ENCODE data around the gene PTGIR. TPM values are rescaled to one million over a fixed set of nuclear protein-coding genes. Genes with fewer than 3 reads are reported as not detected.

PTGIR gene
- total RNA-seq, 2 donors from 2014 or later, result 0.82 TPM

GRCh38 chr19:46610851-46611770 lies 13.8 kb downstream of the PTGIR start:
- TF ChIP-seq CTCF (IDR thresholded peaks at IDR 0.05), result no peak
- H3K4me3 ChIP-seq, result no peak overlapping the region
- H3K4me1 ChIP-seq, result no peaks in the 10 kb centered on the region
- H3K36me3 ChIP-seq, result peaks cover 22% of the 10 kb centered on the region
- H3K9ac ChIP-seq (ENCODE audit: low read depth in 2 of 2, low read length in 2 of 2), result no peak overlapping the region
- no peak overlapping the region for H3K27ac ChIP-seq
- DNase-seq, result no peak
- no peaks in the 10 kb centered on the region for H3K9me3 ChIP-seq
- intact Hi-C loops (cut with DNase I), result no loop called here
- no peaks in the 10 kb centered on the region for H3K27me3 ChIP-seq

- no peaks in the 10 kb centered on the region for H3K4me1 ChIP-seq
- H3K9me3 ChIP-seq, result no peaks in the 10 kb centered on the region
- no peak for TF ChIP-seq CTCF (IDR thresholded peaks at IDR 0.05)
- H3K36me3 ChIP-seq, result peaks cover 29% of the 10 kb centered on the region
- no peak overlapping the region for H3K27ac ChIP-seq
- no peak overlapping the region for H3K4me3 ChIP-seq
- intact Hi-C loops (cut with DNase I), result no loop called here
- DNase-seq, result no peak
- no peak overlapping the region for H3K9ac ChIP-seq (ENCODE audit: low read depth in 2 of 2, low read length in 2 of 2)
- no peaks in the 10 kb centered on the region for H3K27me3 ChIP-seq
Observed at GRCh38 chr19:46610413-46610775, 14.5 kb downstream of the PTGIR start.

GRCh38 chr19:46609511-46610412 lies 15.1 kb downstream of the PTGIR start:
- H3K27ac ChIP-seq, result no peak overlapping the region
- H3K27me3 ChIP-seq, result no peaks in the 10 kb centered on the region
- intact Hi-C loops (cut with DNase I), result no loop called here
- DNase-seq, result no peak
- H3K4me3 ChIP-seq, result no peak overlapping the region
- no peak overlapping the region for H3K9ac ChIP-seq (ENCODE audit: low read depth in 2 of 2, low read length in 2 of 2)
- TF ChIP-seq CTCF (IDR thresholded peaks at IDR 0.05), result no peak
- peaks cover 30% of the 10 kb centered on the region for H3K36me3 ChIP-seq
- no peaks in the 10 kb centered on the region for H3K9me3 ChIP-seq
- H3K4me1 ChIP-seq, result no peaks in the 10 kb centered on the region

- Histone ChIP-seq H3K4me1 (peaks cover 3% of the 10 kb centered on the region), H3K4me3 (no peak overlapping the region), H3K9me3 (no peaks in the 10 kb centered on the region), H3K9ac (ENCODE audit: low read depth in 2 of 2, low read length in 2 of 2) (no peak overlapping the region), H3K36me3 (peaks cover 30% of the 10 kb centered on the region), H3K27ac (no peak overlapping the region), H3K27me3 (no peaks in the 10 kb centered on the region)
- intact Hi-C loops (cut with DNase I), result no loop called here
- DNase-seq, result peak; percentile 12
- no peak for TF ChIP-seq CTCF (IDR thresholded peaks at IDR 0.05)
Observed at GRCh38 chr19:46608581-46609345, 16.1 kb downstream of the PTGIR start.

GRCh38 chr19:46608178-46608577 lies 16.7 kb downstream of the PTGIR start:
- intact Hi-C loops (cut with DNase I), result no loop called here
- Histone ChIP-seq H3K9me3 (no peaks in the 10 kb centered on the region), H3K36me3 (peaks cover 30% of the 10 kb centered on the region), H3K27me3 (no peaks in the 10 kb centered on the region), H3K27ac (no peak overlapping the region), H3K9ac (ENCODE audit: low read depth in 2 of 2, low read length in 2 of 2) (no peak overlapping the region), H3K4me3 (no peak overlapping the region), H3K4me1 (peaks cover 9% of the 10 kb centered on the region)
- TF ChIP-seq CTCF (IDR thresholded peaks at IDR 0.05), result no peak
- peak; percentile 10 for DNase-seq
